Liver (tissue), 9 donors: Measurements from ENCODE around the gene FAM13A. TPM values are rescaled to one million over a fixed set of nuclear protein-coding genes. Genes with fewer than 3 reads are reported as not detected.
"Not testable (repeated sequence)": the region's sequence is repeated elsewhere in the genome, so short reads cannot be mapped to it uniquely, and the experiment has no call there.

ENCODE experiments used
- DNase-seq: peaks from one replicate; pipeline ENCODE4 v3.0.0-alpha.2; 2017; ENCODE audit warnings: low spot score
- H3K27ac ChIP-seq, 2 donors: one replicate each; pipeline ENCODE4 v1.7.0; 2013; ENCODE audit warnings: inconsistent platforms in 2 of 2, low read length in 2 of 2, control low read depth in 1 of 2, low read depth in 1 of 2, mild to moderate bottlenecking in 1 of 2
- H3K27me3 ChIP-seq, 4 donors: one replicate each; pipeline versions ENCODE4 v1.6.1 to v1.7.0; 2013; ENCODE audit warnings: low read length in 3 of 4, inconsistent platforms in 1 of 4, mild to moderate bottlenecking in 1 of 4, moderate library complexity in 1 of 4; ENCODE audit not compliant: control insufficient read depth in 4 of 4, insufficient read depth in 4 of 4
- H3K36me3 ChIP-seq, 4 donors: one replicate each; pipeline versions ENCODE4 v1.6.1 to v1.7.0; 2013; ENCODE audit warnings: low read length in 3 of 4, mild to moderate bottlenecking in 3 of 4, low read depth in 1 of 4, moderate library complexity in 1 of 4; ENCODE audit not compliant: control insufficient read depth in 4 of 4, insufficient read depth in 3 of 4
- H3K4me1 ChIP-seq, 4 donors: one replicate each; pipeline versions ENCODE4 v1.6.1 to v1.7.0; 2013; ENCODE audit warnings: low read length in 3 of 4, mild to moderate bottlenecking in 3 of 4, moderate library complexity in 1 of 4; ENCODE audit not compliant: control insufficient read depth in 4 of 4, insufficient read depth in 4 of 4
- H3K4me3 ChIP-seq, 3 donors: one replicate each; pipeline versions ENCODE4 v1.6.1 to v1.7.0; 2013; ENCODE audit warnings: low read length in 3 of 3, control low read depth in 1 of 3, low read depth in 1 of 3, mild to moderate bottlenecking in 1 of 3
- H3K9ac ChIP-seq, 2 donors: one replicate each; pipeline ENCODE4 v1.7.0; 2013; ENCODE audit warnings: low read length in 2 of 2, mild to moderate bottlenecking in 2 of 2, moderate library complexity in 2 of 2, control low read depth in 1 of 2, low read depth in 1 of 2
- H3K9me3 ChIP-seq, 4 donors: one replicate each; pipeline versions ENCODE4 v1.6.1 to v1.7.0; 2013; ENCODE audit warnings: low read length in 3 of 4; ENCODE audit not compliant: control insufficient read depth in 4 of 4
- ATF3 ChIP-seq: IDR thresholded peaks from 2 replicates; pipeline ENCODE4 v1.6.1; 2016; ENCODE audit warnings: antibody characterized with exemption
- FOXA1 ChIP-seq: IDR thresholded peaks from 2 replicates; pipeline ENCODE4 v1.6.1; 2016; ENCODE audit warnings: antibody characterized with exemption
- GABPA ChIP-seq, 2 donors: IDR thresholded peaks in 1 of 2; conservative IDR thresholded peaks in 1 of 2; 2 replicates each; pipeline ENCODE4 v1.6.1; 2016; ENCODE audit warnings: antibody characterized with exemption in 2 of 2, mild to moderate bottlenecking in 1 of 2, moderate library complexity in 1 of 2
- HNF4G ChIP-seq: IDR thresholded peaks from 2 replicates; pipeline ENCODE4 v1.6.1; 2016; ENCODE audit warnings: antibody characterized with exemption
- MAX ChIP-seq: IDR thresholded peaks from 2 replicates; pipeline ENCODE4 v1.6.1; 2016; ENCODE audit warnings: antibody characterized with exemption
- REST ChIP-seq: IDR thresholded peaks from 2 replicates; pipeline ENCODE4 v1.6.1; 2016; ENCODE audit warnings: antibody characterized with exemption, mild to moderate bottlenecking
- YY1 ChIP-seq: IDR thresholded peaks from 2 replicates; pipeline ENCODE4 v1.6.1; 2016; ENCODE audit warnings: antibody characterized with exemption, mild to moderate bottlenecking
- WGBS: extraction: QIAGEN DNeasy Blood & Tissue Kit; methylation state at CpG from one replicate; pipeline ENCODE4 v1.1.7; 2013; 5-methylcytosine and 5-hydroxymethylcytosine counted together
- polyA plus RNA-seq, 2 donors: library from polyadenylated mRNA; stranded (reverse) in 1 of 2; unstranded in 1 of 2; fragments of 200-250 nt in 1 of 2; fragments of >200 nt in 1 of 2; fragmentation: Nextera tagmentation in 1 of 2; extraction: Ambion mirVana in 1 of 2; gene quantifications; one replicate each; pipeline versions ENCODE4 v1.2.1 to v1.2.3, GENCODE V29; 2013 to 2015
- total RNA-seq, 2 donors: library from RNA; depleted of rRNA; stranded (reverse); fragments of >200 nt; gene quantifications; one replicate each; pipeline ENCODE4 v1.2.3, GENCODE V29; 2014
- donor health status: healthy.
- donor health status: healthy.
- donor health status: healthy.
- donor health status: healthy.
- donor health status: healthy.

FAM13A gene
- total and polyA plus RNA-seq, 4 donors, result 14.9 to 52.9 (median 27.6) TPM

GRCh38 chr4:88907478-88907877 is 149.5 kb downstream of the FAM13A start:
- Histone ChIP-seq H3K4me1 (no peaks in the 10 kb centered on the region), H3K4me3 (no peak overlapping the region), H3K9ac (no peak overlapping the region), H3K27ac (no peak overlapping the region), H3K27me3 (no peaks in the 10 kb centered on the region), H3K36me3 (no peaks in the 10 kb centered on the region), H3K9me3 (no peaks in the 10 kb centered on the region)
- 94% methylated on average over 5 of the region's 5 CpGs for WGBS
- no peak for DNase-seq
- TF ChIP-seq FOXA1, result no peak
- TF ChIP-seq GABPA (IDR thresholded peaks at IDR 0.05 in 1 of 2, conservative IDR thresholded peaks at IDR 0.05 in 1 of 2), result no peak

- H3K9ac ChIP-seq, DNase-seq, H3K4me1 ChIP-seq, H3K4me3 ChIP-seq, H3K27me3 ChIP-seq, H3K36me3 ChIP-seq, H3K27ac ChIP-seq, H3K9me3 ChIP-seq: not testable (repeated sequence)
- WGBS, result 92% methylated on average over 3 of the region's 3 CpGs
Measured at GRCh38 chr4:88904240-88904639, 152.7 kb downstream of the FAM13A start.

- TF ChIP-seq MAX, result no peak
- no peaks in the 10 kb centered on the region for H3K4me1 ChIP-seq
- H3K27ac ChIP-seq, result no peak overlapping the region
- no peaks in the 10 kb centered on the region for H3K9me3 ChIP-seq
- 71% methylated on average over 2 of the region's 2 CpGs for WGBS
- DNase-seq, result no peak
- H3K9ac ChIP-seq, result no peak overlapping the region
- no peak overlapping the region for H3K4me3 ChIP-seq
- no peaks in the 10 kb centered on the region for H3K36me3 ChIP-seq
- no peaks in the 10 kb centered on the region for H3K27me3 ChIP-seq
Measured at GRCh38 chr4:88900432-88900831, 156.6 kb downstream of the FAM13A start.

GRCh38 chr4:88897752-88898151 is 159.2 kb downstream of the FAM13A start:
- Histone ChIP-seq H3K36me3 (no peaks in the 10 kb centered on the region), H3K4me1 (no peaks in the 10 kb centered on the region), H3K9me3 (no peaks in the 10 kb centered on the region), H3K27me3 (no peaks in the 10 kb centered on the region), H3K27ac (no peak overlapping the region), H3K4me3 (no peak overlapping the region), H3K9ac (no peak overlapping the region)
- no peak for DNase-seq
- TF ChIP-seq HNF4G (no peak), REST (no peak), YY1 (no peak), ATF3 (no peak), MAX (no peak)
